Skin of body (tissue), 2 donors: ENCODE results near the gene CEP152. TPM values are rescaled to one million over a fixed set of nuclear protein-coding genes. Genes with fewer than 3 reads are reported as not detected.
"Not testable (repeated sequence)": the region's sequence is repeated elsewhere in the genome, so short reads cannot be mapped to it uniquely, and the experiment has no call there.

Experiments used
- DNase-seq: peaks from one replicate; lab custom pipeline; 2025; lab: John Stamatoyannopoulos, UW
- total RNA-seq: library from RNA; depleted of rRNA; stranded (reverse); fragments of >200 nt; gene quantifications from one replicate; pipeline ENCODE4 v1.2.3, GENCODE V29; 2014

Gene CEP152, protein sequence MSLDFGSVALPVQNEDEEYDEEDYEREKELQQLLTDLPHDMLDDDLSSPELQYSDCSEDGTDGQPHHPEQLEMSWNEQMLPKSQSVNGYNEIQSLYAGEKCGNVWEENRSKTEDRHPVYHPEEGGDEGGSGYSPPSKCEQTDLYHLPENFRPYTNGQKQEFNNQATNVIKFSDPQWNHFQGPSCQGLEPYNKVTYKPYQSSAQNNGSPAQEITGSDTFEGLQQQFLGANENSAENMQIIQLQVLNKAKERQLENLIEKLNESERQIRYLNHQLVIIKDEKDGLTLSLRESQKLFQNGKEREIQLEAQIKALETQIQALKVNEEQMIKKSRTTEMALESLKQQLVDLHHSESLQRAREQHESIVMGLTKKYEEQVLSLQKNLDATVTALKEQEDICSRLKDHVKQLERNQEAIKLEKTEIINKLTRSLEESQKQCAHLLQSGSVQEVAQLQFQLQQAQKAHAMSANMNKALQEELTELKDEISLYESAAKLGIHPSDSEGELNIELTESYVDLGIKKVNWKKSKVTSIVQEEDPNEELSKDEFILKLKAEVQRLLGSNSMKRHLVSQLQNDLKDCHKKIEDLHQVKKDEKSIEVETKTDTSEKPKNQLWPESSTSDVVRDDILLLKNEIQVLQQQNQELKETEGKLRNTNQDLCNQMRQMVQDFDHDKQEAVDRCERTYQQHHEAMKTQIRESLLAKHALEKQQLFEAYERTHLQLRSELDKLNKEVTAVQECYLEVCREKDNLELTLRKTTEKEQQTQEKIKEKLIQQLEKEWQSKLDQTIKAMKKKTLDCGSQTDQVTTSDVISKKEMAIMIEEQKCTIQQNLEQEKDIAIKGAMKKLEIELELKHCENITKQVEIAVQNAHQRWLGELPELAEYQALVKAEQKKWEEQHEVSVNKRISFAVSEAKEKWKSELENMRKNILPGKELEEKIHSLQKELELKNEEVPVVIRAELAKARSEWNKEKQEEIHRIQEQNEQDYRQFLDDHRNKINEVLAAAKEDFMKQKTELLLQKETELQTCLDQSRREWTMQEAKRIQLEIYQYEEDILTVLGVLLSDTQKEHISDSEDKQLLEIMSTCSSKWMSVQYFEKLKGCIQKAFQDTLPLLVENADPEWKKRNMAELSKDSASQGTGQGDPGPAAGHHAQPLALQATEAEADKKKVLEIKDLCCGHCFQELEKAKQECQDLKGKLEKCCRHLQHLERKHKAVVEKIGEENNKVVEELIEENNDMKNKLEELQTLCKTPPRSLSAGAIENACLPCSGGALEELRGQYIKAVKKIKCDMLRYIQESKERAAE (N-terminal part only)
- total RNA-seq = 9.7 TPM

- DNase-seq = peak; percentile 92
Measured at GRCh38 chr15:48810414-48811324, at the start of gene CEP152. Gene CEP152, minus strand, starts transcription at chr15:48811069. Its CDS starts 5,420 bp downstream, at chr15:48805649.

GRCh38 chr15:48859426-48859825 is 48.6 kb upstream of the CEP152 start:
- no peak for DNase-seq

DNA sequence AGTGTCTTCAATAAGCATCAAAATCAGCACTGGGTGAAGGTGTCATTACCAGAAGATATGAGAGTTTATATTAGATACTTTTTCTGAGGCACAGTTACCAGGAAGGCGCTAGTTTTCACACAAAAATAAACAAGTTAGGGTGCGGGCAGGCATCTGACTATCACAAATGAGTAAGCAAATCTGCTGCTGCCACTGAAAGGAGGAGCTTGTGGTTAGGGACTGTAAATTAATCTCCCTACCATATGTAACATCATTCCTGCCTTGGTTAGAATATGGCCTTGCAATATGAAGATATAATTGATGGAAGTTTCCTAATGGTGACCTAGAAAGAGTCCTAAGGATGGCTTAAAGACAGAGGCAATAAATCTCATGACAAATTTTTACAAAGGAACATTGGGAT is 47.5 kb upstream of the CEP152 start:
- no peak for DNase-seq

- peak; percentile 23 for DNase-seq
Measured at GRCh38 chr15:48856942-48857341, 46.1 kb upstream of the CEP152 start.

- peak; percentile 95 for DNase-seq
Measured at GRCh38 chr15:48855501-48856440, 44.9 kb upstream of the CEP152 start.

DNA sequence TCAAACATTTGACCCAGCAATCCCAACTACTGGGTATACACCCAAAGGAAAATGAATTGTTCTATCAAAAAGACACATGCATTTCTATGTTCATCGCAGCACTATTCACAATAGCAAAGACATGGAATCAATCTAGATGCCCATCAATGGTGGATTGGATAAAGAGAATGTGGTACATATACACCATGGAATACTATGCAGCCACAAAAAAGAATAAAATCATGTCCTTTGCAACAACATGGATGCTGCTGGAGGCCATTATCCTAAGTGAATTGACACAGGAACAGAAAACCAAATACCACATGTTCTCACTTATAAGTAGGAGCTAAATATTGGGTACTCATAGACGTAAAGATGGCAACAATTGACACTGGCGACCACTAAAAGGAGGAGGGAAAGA is 43.6 kb upstream of the CEP152 start:
- not testable (repeated sequence) for DNase-seq

DNA sequence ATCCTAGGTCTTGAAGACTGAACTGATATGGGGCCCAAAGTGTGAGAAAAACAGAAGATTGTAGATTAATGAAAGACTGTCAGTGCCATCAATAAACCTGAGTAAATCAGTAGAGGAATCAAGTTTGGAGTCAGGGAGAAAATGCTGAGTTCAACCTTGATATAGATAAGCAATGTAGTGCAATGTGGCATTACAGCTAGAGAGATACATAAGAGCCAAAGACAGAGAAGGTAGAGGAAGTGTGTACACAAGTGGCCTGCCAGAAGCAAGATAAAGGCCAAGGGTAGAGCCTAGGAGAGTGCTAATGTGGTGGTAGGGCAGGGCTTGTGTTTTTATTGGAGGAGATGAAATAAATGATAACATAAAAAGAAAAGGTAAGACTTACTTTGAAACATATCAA is 41.1 kb upstream of the CEP152 start:
- DNase-seq = no peak

DNA sequence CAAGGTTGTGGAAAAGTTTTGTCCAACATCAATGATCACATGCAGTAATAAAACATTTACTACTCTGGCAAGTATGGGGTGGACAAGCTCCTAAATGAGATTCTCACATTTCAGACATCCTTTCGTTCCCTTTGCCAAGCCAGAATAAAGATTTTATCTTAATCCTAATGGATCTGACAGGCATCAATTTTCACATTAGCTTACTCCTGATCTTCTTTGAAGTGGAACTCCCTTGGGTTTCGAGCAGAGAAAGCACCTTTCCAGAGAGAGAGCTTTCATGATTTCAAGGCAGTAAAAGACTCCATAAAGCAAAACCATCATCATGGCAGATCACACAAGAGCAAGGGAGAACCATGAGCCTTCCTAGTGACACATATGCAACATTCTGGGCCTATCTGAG is 39.8 kb upstream of the CEP152 start:
- DNase-seq = no peak

GRCh38 chr15:48845123-48845522 is 34.3 kb upstream of the CEP152 start:
- no peak for DNase-seq

DNA sequence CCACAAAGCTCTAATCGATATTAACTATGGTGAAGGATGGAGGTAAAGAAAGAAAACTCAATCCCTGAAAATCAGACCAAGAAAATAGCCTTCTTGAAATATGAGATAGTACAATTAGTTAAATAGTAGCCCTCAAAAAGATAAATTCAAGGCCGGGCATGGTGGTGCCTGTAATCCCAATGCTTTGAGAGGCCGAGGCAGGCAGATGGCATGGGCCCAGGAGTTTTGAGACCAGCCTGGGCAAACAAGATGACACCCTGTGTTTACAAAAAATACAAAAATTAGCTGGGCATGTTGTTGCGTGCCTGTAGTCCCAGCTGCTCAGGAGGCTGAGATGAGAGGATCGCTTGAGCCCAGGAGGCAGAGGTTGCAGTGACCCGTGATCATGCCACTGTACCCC is 31.6 kb upstream of the CEP152 start:
- DNase-seq = no peak

- no peak for DNase-seq
Measured at GRCh38 chr15:48834756-48835155, 23.9 kb upstream of the CEP152 start.

DNA sequence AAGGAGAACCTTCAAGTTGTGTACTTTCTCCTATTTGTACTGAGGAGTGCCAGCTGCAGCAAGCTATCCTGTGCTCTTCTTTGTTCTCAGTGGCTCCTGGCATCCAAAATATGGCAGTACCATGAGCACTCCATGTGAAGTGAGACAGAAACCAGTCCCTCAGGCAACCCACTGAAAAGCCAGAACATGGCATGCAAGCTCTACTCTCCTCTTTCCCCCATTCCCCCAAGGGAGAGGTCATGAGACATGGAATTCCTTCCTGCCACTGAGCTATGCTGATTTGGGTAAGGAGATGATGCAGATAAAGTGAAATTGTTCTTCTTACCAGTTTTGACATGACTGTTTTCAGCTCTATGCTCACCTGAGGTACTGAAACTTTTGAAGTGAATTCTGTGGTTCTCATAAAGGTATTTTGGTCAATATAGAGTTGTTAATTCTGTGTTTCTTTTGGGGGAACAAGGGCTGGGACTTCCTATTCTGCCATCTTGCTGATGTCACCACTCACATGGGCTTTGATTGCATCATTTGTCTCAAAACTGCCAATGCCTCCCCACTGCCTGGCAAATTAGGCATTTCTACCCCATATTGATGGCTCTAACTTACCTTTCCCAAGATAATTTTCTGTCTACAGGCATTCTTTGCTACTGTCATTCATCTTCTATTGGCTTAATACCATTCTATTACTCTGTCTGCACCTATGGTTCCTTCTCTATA is 22.8 kb upstream of the CEP152 start:
- no peak for DNase-seq

DNA sequence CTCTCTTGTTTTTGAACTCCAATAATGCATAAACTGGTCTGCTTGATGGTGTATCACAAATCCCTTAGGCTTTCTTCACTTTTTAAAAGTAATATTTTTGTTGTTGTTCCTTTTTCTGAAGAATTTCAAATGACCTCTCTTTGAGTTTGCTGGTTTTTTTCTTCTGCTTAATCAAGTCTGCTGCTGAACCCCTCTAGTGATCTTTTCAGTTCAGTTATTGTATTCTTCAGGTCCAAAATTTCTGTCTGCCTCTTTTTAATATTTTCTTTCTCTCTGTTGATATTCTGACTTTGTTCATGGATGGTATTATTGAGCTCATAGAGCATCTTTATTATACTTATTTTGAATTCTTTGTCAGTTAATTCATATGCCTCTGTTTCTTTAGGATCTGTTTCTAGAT is 21.8 kb upstream of the CEP152 start:
- no peak for DNase-seq

DNA sequence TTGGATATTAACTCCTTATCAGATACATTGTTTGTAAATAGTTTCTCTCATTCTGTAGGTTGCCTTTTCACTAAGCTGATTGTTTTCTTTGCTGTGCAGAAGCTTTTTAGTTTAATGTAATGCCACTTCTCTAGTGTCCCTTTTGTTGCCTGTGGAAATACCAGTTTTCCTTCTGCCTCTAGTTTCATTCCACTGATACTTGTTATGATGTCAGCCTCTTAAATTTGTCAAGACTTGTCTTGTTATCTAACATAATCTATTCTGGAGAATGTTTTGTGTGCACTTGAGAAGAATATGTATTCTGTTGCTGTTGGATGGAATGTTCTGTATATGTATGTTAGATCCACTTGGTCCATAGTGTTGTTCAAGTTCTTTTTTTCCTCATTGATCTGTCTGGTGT is 18.0 kb upstream of the CEP152 start:
- DNase-seq = no peak

DNA sequence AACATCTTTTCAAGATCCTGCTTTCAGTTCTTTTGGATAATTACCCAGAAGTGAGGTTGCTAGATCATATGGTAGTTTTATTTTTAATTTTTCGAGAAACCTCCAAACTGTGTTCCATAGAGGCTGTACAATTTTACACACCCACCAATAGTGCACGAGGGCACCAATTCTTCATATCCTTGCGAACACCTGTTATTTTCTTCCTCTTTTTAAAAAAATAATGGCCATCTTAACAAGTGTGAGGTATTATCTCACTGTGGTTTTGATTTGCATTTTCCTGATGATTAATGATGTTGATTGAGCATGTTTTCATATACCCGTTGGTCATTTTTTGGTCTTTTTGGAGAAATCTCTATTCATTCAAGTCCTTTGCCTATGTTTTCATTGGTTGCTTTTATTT is 17.6 kb upstream of the CEP152 start:
- no peak for DNase-seq

DNA sequence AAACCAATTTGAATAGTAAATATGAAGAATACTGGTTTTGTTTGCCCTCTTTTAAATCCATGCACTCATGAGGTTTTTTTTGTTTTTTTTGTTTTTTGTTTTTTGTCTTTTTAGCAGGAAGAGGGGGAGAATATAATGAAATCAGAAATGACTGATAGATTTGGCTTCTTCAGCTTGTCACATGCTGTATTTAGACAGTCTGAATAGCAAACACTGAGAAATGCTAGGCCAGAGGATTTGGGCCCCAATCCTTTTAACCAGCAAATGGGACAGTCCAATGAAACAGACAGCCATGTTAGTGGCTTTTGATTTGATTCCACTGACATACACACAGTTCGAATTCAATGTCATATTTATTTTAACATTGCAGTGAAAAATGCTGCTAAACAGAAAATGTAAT is 14.2 kb upstream of the CEP152 start:
- DNase-seq = no peak

- no peak for DNase-seq
Measured at GRCh38 chr15:48823706-48824105, 12.8 kb upstream of the CEP152 start.

DNA sequence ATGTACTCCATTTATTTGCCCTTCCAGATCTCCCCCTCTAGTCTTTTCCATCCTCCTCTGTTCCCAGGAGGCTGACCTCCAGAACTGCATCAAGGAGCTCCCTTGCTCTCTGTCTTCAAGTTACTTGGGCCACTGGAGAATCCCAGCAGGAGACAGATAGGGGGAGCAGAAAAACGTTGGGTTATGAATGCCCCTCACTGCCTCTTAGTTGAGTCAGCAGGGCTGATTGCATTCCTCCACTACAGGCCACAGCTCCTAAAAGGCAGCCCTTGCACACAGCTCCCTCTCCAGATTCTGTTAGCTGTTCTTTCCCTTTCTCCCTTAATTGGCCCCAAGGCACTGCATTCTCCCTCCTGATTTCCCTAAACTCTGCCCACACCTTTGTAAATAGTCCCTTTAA is 12.4 kb upstream of the CEP152 start:
- DNase-seq = no peak

GRCh38 chr15:48814286-48814685 is 3.4 kb upstream of the CEP152 start:
- no peak for DNase-seq
